ENCODE results near the gene PRDX2. TPM values are rescaled to one million over a fixed set of nuclear protein-coding genes. Genes with fewer than 3 reads are reported as not detected.
A peak's percentile ranks its signal among the peaks of the same experiment; 100 is the strongest.

PRDX2 gene
- polyA plus RNA-seq, 1 of the 3 experiments (the other 2 are of a cell fraction): 341 TPM

DNA sequence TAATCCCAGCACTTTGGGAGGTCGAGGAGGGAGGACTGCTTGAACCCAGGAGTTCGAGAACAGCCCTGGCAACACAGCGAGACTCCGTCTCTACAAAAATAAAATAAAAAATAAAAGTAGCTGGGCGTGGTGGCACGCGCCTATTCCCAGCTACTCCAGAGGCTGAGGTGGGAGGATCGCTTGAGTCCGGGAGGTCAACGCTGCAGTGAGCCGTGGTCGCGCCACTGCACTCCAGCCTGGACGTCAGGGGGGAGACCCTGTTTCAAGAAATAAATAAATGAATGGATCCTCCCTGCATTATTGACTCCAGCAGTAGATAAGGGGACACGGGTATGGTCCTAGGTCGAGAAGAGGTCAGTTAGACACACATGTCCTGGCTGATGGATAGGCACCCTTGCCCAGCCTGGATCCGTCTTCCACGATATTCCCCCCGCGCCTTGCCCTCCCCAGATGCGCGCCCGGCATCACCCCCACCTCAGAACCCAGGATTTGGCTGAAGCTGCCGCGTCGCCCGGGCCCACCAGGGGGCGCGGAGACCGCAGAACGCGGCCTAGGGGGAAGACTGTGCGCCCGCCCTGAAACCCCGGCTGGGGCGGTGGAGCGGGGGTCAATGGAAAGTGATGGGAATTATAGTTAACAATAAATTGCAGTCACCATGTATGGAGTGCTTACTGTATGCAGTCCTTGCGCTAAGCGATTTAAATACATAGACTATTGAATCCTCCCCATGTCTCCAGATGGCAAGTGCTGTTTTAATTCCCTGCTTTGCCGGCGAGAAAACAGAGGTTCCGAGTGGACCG, 24.2 kb downstream of the PRDX2 start:
- H3K9ac ChIP-seq: peak overlapping the region; percentile 51
- peak overlapping the region; percentile 80 for H2AFZ ChIP-seq (ENCODE audit: low read depth)
- DNase-seq: peak; percentile 89
- peak overlapping the region; percentile 90 to 98 for H3K27ac ChIP-seq (ENCODE audit: low read depth in 2 of 2, low read length in 1 of 2)
- peaks cover 38% of the 10 kb centered on the region for H3F3A ChIP-seq (replicated peaks; ENCODE audit: insufficient read depth)
- no peaks in the 10 kb centered on the region for H3K36me3 ChIP-seq (replicated peaks in 1 of 2; ENCODE audit: control insufficient read depth in 1 of 2, insufficient read depth in 2 of 2, low read length in 1 of 2)
- ChIA-PET CTCF (interaction anchor here (0.7 to 12.1 kb wide), 27 partner anchors 11 to 265 kb away, joined by 3 to 447 read pairs (median 4); partner anchors contain the start of genes GET3, JUNB, MAST1 and PRDX2), POLR2A (interaction anchor here (1.0 to 3.5 kb wide), 6 partner anchors 12 to 70 kb away, joined by 3 to 88 read pairs (median 5); partner anchors contain the start of gene JUNB)
- no peaks in the 10 kb centered on the region for H3K27me3 ChIP-seq (ENCODE audit: insufficient read depth)
- H3K4me3 ChIP-seq (ENCODE audit: low read depth in 2 of 2, low read length in 1 of 2): peak overlapping the region; percentile 52 to 64
- H3K4me1 ChIP-seq (ENCODE audit: control insufficient read depth in 1 of 2, insufficient read depth in 2 of 2, low read depth in 1 of 2, low read length in 1 of 2): peaks cover 24 to 41% of the 10 kb centered on the region in 2 experiments; a peak in 3 of 4 replicates
- peak overlapping the region; percentile 91 for H3K4me2 ChIP-seq
- WGBS (ENCODE audit: low lambda C conversion rate): 12% methylated on average over 42 of the region's 43 CpGs
- no peaks in the 10 kb centered on the region for H3K9me2 ChIP-seq
- no peaks in the 10 kb centered on the region for H4K20me1 ChIP-seq (ENCODE audit: insufficient read depth)
- no peaks in the 10 kb centered on the region for H3K79me2 ChIP-seq (ENCODE audit: insufficient read depth)
- TF ChIP-seq RCOR1 (IDR thresholded peaks at IDR 0.05; ENCODE audit: low read length) (no peak), RFX5 (IDR thresholded peaks at IDR 0.05; ENCODE audit: low read length) (0 out of 2 replicates have a peak, but pooled peaks have one; percentile 17), NRF1 (IDR thresholded peaks at IDR 0.05; ENCODE audit: low read depth, low read length) (peak; percentile 27; the same call in 1 of the 2 replicates), GATA2 (CRISPR knock-in tag; IDR thresholded peaks at IDR 0.05) (peak; percentile 41), GABPA (IDR thresholded peaks at IDR 0.05; ENCODE audit: low read depth) (no peak), ELF1 (IDR thresholded peaks at IDR 0.05) (no peak), CHD2 (IDR thresholded peaks at IDR 0.05; ENCODE audit: low read length, partially characterized antibody) (peak; percentile 40), RAD21 (IDR thresholded peaks at IDR 0.05; ENCODE audit: low read length) (peak; percentile 83), SMC3 (IDR thresholded peaks at IDR 0.05; ENCODE audit: low read depth, low read length) (peak; percentile 96), SIN3A (IDR thresholded peaks at IDR 0.05; ENCODE audit: borderline replicate concordance, low read depth, low read length) (0 out of 2 replicates have a peak, but pooled peaks have one; percentile 35), MXI1 (IDR thresholded peaks at IDR 0.05; ENCODE audit: low read depth, low read length) (no peak; the same call in 1 of the 2 replicates)
- TF ChIP-seq, protein P1, sequence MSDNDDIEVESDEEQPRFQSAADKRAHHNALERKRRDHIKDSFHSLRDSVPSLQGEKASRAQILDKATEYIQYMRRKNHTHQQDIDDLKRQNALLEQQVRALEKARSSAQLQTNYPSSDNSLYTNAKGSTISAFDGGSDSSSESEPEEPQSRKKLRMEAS (IDR thresholded peaks at IDR 0.05; ENCODE audit: low read depth): no peak
- TF ChIP-seq, protein P2, sequence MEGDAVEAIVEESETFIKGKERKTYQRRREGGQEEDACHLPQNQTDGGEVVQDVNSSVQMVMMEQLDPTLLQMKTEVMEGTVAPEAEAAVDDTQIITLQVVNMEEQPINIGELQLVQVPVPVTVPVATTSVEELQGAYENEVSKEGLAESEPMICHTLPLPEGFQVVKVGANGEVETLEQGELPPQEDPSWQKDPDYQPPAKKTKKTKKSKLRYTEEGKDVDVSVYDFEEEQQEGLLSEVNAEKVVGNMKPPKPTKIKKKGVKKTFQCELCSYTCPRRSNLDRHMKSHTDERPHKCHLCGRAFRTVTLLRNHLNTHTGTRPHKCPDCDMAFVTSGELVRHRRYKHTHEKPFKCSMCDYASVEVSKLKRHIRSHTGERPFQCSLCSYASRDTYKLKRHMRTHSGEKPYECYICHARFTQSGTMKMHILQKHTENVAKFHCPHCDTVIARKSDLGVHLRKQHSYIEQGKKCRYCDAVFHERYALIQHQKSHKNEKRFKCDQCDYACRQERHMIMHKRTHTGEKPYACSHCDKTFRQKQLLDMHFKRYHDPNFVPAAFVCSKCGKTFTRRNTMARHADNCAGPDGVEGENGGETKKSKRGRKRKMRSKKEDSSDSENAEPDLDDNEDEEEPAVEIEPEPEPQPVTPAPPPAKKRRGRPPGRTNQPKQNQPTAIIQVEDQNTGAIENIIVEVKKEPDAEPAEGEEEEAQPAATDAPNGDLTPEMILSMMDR (IDR thresholded peaks at IDR 0.05): peak; percentile 93
- H3K9me3 ChIP-seq: no peaks in the 10 kb centered on the region
